HG03139 (cell line): ENCODE data around the gene METTL13.

Experiments used
- ATAC-seq: cut with Tn5 transposase; IDR thresholded peaks from one replicate; pipeline ENCODE4 v1.9.1; 2021; ENCODE audit not compliant: unreplicated experiment

METTL13 gene

GRCh38 chr1:171781176-171781875, at the start of gene METTL13:
METTL13 (plus strand) TSS chr1:171781660; CDS start chr1:171781968, 308 bp downstream.
- peak; percentile 98 for ATAC-seq

GRCh38 chr1:171736196-171736595, 45.3 kb upstream of the METTL13 start:
- ATAC-seq: no peak

DNA sequence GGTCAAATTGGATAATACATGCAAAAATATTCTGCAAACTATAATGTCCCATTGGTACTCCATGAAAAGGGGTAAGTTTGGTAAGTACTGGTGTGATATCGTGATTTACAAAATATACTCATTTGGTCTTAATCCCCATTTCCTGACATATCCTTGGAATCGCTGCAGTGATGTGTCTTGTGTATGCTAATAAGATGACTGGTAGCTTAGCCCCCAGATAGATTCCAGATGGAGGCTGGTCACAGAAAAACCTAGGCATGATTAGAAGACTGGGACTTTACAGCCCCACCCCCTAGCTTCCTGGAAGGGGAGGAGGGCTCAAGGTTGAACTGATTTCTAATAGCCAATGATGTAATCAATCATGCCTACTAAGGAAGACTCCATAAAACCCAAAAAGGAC, 42.5 kb upstream of the METTL13 start:
- ATAC-seq: no peak

DNA sequence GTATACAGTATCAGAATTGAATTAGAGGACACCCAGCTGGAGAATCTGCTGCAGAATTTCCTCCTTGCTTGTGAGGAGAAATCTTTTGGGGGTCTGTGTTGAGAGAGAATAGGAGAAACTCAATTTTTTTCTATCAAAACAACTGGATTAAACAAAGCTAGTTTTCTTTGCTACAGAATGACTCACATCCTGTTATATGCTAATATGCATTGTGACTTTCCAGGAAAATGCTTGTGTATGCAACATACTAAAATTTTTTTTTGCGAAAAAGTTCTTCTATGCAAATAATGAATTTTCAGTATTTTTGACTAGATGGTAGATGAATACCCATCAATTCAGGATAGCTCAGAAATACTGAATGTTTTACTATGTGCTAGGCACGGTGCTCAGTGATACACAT, 41.8 kb upstream of the METTL13 start:
- ATAC-seq: no peak

GRCh38 chr1:171740356-171740863, 41.0 kb upstream of the METTL13 start:
- no peak for ATAC-seq

DNA sequence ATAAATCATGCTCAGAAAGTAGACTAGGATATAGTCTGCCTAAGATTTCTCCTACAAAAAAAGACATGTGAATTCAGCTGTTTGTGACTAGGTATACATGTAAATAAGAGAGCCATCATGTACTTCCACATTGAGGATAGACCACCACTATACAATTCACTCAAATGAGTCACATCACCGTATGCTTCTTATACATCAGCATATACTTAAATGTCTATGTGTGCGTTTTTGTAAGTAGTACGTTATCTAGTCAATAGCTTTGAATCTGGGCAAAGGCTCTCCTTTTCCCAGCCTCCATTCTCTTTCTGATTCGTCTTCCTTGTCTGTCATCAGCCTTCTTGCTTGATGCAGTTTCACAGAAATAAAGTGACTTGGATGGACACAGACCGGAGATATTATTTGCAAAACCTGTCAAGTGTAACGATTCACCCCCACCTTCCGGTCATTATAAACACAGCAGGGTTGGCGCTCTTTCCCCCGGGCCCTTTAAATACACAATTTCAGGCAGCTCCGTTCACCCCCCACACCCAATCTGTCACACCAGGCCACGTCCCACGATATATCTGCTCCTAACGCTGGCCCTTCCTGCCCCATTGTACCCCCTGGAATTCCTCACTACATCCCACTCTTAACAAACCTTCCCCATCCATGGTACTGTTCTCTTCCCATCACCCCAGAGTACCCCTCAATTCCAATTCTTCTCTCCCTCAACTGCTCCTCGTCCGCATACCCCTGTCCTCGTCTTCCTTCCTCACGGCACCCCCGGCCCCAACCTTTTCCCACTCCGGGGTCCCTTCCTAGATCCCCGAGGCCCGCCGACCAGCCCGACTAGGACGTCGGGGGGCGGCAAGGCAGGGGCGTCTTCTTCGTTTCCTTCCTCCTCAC, 40.2 kb upstream of the METTL13 start:
- ATAC-seq: no peak

DNA sequence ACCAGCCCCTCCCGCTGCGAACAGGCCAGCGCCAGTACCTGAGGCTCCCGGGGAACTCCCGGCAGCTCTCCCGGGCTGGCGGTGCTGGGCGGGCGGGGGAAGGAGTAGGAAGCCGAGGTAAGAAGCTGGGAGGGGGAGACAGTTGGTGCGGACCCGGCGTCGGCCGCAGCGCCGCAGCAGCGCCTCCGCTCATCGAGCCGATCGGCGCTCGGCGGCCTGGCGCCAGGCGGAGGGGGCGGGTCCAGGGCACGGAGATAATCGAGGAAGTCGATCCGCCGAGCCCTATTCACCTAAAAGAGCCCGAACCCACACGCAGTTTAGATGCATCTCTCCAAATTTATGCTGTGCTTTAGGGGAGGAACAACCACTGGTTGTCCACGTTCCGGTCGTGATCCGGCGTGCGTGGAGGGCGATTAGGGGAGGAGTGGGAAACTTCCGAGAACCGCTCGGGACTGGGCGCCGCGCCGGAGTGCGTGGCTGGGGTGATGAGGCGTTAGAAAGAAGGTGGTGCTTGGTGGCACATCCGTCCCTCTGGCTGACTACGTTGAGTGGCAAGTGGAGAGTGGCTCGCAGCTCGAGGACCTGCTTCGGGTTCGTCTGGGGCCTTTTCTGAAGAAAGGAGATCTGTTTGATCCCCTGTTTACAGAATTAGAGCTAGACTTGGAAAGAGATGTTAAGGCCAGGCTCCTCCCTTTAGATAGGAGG, 39.4 kb upstream of the METTL13 start, which contains the start of gene VAMP4:
Gene VAMP4 (minus strand): TSS at position 194 of the 705 bp plus-strand sequence. CDS start 3,651 bp downstream, outside the sequence.
- peak; percentile 90 for ATAC-seq

DNA sequence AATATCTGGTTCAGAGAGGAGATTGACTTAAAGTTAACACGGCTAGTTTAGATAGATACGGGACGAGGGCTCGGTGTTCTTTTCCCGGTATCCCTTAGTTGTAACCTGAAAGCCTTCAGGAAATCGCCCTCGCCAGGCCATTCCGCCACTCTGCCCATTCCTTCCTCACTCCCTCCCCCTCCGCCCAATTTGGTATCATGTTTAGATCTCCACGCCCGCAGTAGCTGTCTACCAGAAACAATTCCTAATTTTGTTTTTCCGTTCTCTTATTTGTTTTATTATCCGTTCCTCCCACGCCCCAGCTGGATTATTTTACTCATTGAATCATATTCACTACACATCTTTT, 38.9 kb upstream of the METTL13 start:
- peak; percentile 1 for ATAC-seq

DNA sequence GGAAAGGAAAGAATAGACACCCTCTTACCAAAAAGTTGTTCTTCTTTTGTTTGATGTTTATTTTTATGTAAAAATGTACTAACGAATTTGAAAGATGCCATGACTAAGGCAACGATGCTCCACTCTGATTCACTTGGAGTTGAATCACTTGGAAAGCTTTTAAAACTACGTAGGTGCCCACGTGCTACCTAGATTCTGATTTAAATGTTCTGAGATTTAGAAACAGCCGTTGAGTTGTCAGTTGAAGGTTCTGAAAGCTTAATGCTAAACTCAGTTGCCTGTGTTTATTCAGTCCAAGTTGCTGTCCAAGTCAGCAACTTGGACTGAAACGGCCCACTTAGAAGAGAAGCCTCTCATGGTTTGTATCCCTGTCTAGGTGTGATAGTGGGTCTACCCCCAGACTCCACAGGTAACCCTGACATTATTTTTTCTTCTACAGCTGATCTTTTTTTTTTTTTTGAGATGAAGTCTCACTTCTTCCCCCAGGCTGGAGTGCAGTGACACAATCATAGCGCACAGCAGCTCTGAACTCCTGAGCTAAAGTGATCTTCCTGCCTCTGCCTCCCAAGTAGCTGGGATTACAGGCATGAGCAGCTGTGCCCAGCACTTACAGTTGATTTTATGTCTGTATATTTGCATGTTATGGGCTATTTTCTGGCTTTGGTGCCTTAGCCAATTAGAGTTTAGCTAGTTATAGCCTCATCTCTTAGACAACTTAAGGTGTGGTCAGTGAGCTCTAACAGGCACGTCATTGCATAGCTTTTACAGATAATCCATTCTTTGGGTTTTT, 38.2 kb upstream of the METTL13 start:
- ATAC-seq: no peak

- ATAC-seq: no peak
Observed at GRCh38 chr1:171744986-171745385, 36.5 kb upstream of the METTL13 start.

GRCh38 chr1:171748651-171749050, 32.8 kb upstream of the METTL13 start:
- no peak for ATAC-seq

DNA sequence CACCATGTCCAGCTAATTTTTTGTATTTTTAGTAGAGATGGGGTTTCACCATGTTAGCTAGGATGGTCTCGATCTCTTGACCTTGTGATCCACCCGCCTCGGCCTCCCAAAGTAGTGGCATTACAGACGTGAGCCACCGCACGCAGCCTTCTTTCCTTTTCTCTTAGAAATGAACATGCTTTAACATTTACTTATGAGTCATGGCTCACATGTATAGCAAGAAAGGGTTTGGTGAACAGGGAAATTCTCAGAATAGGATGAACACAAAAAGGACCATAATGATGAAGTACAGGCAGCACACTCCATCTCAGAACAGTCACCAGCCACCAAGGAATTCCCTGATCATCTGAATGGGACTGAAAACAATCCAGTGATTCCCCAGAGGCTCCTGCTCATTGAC, 30.2 kb upstream of the METTL13 start:
- no peak for ATAC-seq

DNA sequence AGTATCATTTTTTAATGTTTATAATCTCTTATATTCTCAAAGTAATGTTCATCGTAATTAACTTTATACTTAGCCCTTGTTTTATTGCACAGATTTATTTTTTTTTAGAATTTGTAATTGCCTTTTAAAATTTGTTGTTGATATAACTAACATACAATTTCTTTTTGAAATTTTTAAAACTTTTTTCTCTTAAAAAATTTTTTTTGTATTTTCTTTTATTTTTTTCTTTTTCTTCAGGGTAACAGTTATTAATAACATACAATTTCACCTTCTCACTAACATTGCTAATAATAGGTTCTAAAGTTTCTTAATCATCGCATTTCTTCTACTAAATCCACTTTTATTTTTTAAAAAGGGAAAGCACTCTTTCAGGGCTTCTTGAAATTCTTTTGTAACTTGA, 28.3 kb upstream of the METTL13 start:
- no peak for ATAC-seq

- no peak for ATAC-seq
Observed at GRCh38 chr1:171753685-171754352, 27.6 kb upstream of the METTL13 start.

DNA sequence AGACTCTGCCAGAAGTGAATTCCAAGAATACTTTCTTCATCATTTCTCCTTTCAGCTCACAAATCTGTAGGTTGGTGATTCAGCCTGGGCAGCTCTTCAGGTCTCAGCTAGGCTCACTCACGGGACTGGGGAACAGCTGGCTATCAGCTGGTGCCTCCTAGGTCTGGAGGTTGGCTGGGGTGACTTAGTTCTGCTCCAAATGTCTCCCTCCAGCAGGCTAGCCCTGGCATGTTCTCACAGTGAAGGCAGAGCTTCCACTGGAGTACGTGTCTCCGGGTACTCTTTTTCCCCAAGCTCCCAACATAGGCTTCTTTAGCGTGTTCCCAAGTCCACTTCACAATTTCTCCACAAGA, 27.1 kb upstream of the METTL13 start:
- no peak for ATAC-seq

DNA sequence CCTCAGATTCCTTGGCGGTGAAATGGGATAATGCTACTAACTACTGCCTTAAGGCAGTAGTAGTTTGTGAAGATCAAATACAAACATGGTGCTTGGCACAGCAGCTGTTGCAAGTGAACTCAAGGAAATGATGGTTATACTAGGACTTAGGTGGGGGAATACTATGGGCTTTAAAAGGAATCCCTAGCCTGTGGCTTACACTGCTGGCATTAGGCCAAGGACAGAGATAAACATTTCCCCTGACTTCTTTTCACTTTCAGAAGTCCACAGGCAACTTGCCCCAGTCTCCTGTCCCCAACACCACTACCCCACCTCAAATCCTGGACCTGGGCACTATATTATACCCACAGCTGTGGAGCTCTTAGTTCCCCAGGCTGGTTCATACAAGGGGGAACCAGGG, 26.5 kb upstream of the METTL13 start:
- ATAC-seq: no peak

GRCh38 chr1:171756856-171757255, 24.6 kb upstream of the METTL13 start:
- no peak for ATAC-seq

- ATAC-seq: no peak
Observed at GRCh38 chr1:171758011-171758410, 23.4 kb upstream of the METTL13 start.

DNA sequence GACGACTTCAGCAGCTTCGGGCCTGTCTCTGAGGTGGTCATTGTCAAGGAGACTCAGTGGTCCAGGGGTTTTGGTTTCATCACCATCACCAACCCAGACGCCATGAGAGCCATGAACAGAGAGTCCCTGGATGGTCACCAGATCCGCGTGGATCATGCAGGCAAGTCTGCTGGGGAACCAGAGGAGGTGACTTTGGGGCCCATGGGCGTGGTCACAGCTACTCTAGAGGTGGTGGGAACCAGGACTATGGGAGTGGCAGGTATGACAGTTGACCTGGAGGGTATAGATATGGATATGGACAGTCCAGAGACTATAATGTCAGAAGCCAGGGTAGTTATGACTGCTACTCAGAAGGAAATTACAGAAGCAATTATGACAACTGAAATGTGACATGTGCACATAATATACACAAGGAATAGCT, 19.3 kb upstream of the METTL13 start:
- ATAC-seq: no peak

DNA sequence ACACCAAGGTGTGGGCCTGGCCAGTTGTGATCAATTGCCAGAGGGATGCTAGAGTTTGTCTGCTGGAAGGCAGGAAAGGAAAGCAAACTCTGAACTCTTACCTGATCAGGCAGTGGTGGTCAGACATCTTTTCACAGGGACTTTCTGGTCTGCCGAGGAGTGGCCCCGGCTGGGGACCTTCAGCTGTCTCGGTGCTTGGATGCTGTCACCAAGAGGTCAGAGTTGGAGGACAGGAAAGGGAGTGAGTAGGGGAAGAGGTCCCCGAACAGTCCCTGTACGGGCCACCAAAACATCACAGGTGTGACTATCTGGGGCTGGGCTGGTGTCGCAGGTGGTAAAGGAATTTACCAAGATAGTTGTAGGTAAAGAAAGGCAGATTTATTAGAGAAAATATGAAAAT, 17.7 kb upstream of the METTL13 start:
- ATAC-seq: no peak
